Activated CD4-positive, alpha-beta T cell treated with anti-CD3 and anti-CD28 coated beads for 36 hours (primary cell): ENCODE measurements around the gene FBXW7. TPM values are rescaled to one million over a fixed set of nuclear protein-coding genes. Genes with fewer than 3 reads are reported as not detected.
"Not testable (repeated sequence)": the region's sequence is repeated elsewhere in the genome, so short reads cannot be mapped to it uniquely, and the experiment has no call there.

ENCODE experiments used
- ATAC-seq: fragments of 200-7000 bp; cut with Tn5 transposase; one replicate; pipeline ENCODE4 v1.10.0; 2021; ENCODE audit warnings: mild to moderate bottlenecking, moderate library complexity
- CTCF ChIA-PET: fragments of 350-600 bp; sonication (Branson Sonifier 250); formaldehyde crosslinking; loops from one replicate; lab custom pipeline; 2021; ENCODE audit warnings: antibody characterized with exemption; lab: Charles Lee
- POLR2A ChIA-PET: fragments of 350-600 bp; sonication (Branson Sonifier 250); formaldehyde crosslinking; loops from one replicate; lab custom pipeline; 2021; ENCODE audit warnings: antibody characterized with exemption, inconsistent platforms; lab: Charles Lee
- DNase-seq: peaks from one replicate; pipeline ENCODE4 v3.0.0-alpha.2; 2020
- H3K27ac Mint-ChIP-seq: one replicate; pipeline ENCODE4 v1.8.0; 2021; ENCODE audit warnings: mixed read lengths
- H3K27me3 Mint-ChIP-seq: one replicate; pipeline ENCODE4 v1.8.0; 2021; ENCODE audit warnings: mixed read lengths
- H3K36me3 Mint-ChIP-seq: one replicate; pipeline ENCODE4 v1.8.0; 2021; ENCODE audit warnings: low read depth, mixed read lengths
- H3K4me1 Mint-ChIP-seq: one replicate; pipeline ENCODE4 v1.8.0; 2021; ENCODE audit warnings: mixed read lengths
- H3K4me3 Mint-ChIP-seq: one replicate; pipeline ENCODE4 v1.8.0; 2021; ENCODE audit warnings: mild to moderate bottlenecking, moderate library complexity, mixed read lengths
- H3K9me3 Mint-ChIP-seq: one replicate; pipeline ENCODE4 v1.8.0; 2021; ENCODE audit warnings: low read depth, mixed read lengths
- intact Hi-C, 2 experiments: fragments of 100-400 bp; cut with DNase I in 1 of 2; cut with micrococcal nuclease in 1 of 2; formaldehyde crosslinking; loops; one replicate each; pipeline versions ENCODE4 v1.14.2 to v1.15.1; 2022 to 2024; cut with DNase I, micrococcal nuclease
- total RNA-seq, 2 experiments: library from RNA; stranded (reverse); gene quantifications; one replicate each; pipeline ENCODE4 v1.2.3, GENCODE V29; 2021

FBXW7 gene
- total RNA-seq, 2 experiments from 2014 or later: 29.8 to 31.6 TPM

DNA sequence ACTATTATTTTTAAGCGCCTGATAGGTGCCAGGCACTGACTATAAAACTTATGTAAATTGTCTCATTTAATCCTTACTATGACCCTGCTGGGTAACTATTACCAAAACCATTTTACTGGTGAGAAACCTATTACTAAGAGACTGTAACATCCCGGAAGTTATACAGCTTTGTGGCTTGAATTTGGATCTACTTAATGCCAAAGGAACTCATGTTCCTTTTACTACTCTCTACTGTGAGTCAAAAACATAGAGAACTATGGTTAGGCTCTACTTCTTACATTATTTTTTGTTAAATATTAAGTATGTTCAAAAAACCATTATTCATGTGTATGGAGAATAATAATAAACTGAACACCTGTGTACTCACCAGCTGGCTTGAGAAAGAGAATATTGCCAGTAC, 14.8 kb upstream of the FBXW7 start:
- ATAC-seq, H3K27ac Mint-ChIP-seq, H3K27me3 Mint-ChIP-seq, H3K9me3 Mint-ChIP-seq, intact Hi-C loops, DNase-seq, H3K4me3 Mint-ChIP-seq, H3K36me3 Mint-ChIP-seq: not testable (repeated sequence)
- ChIA-PET POLR2A (interaction anchor here (1.0 kb wide), 2 partner anchors 11 to 14 kb away, joined by 3 to 4 read pairs; no protein-coding TSS in a partner anchor), CTCF (interaction anchor here (0.6 to 1.0 kb wide), 2 partner anchors 16 to 49 kb away, joined by 3 to 5 read pairs; no protein-coding TSS in a partner anchor)
- H3K4me1 Mint-ChIP-seq: peaks cover 50% of the 10 kb centered on the region

DNA sequence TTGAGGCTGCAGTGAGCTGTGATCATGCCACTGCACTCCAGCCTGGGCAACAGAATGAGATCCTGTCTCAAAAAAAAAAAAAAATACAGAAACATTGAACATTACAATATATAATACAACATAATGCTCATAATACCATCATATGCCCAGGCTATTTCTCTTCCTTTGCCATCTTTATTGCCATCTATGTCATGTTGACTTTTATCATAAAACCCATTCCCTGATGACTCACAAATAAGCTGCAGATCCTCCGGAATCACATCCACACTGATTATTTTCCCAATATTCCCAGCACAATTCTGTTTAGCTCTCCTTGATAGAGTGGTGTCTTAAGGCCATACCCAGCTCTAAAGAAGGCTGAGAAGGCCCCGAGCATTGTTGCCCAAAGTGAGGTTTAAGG, 9.2 kb upstream of the FBXW7 start:
- H3K27me3 Mint-ChIP-seq: no peaks in the 10 kb centered on the region
- ChIA-PET CTCF (interaction anchor here (1.1 to 1.2 kb wide), 2 partner anchors 12 to 46 kb away, joined by 3 read pairs; no protein-coding TSS in a partner anchor), POLR2A (no interaction called here)
- peak overlapping the region; percentile 51 for H3K27ac Mint-ChIP-seq
- H3K9me3 Mint-ChIP-seq: no peaks in the 10 kb centered on the region
- ATAC-seq (no peak), DNase-seq (no peak)
- peaks cover 13% of the 10 kb centered on the region for H3K4me1 Mint-ChIP-seq
- intact Hi-C loops: no loop called here
- H3K4me3 Mint-ChIP-seq: no peak overlapping the region
- peaks cover 3% of the 10 kb centered on the region for H3K36me3 Mint-ChIP-seq

DNA sequence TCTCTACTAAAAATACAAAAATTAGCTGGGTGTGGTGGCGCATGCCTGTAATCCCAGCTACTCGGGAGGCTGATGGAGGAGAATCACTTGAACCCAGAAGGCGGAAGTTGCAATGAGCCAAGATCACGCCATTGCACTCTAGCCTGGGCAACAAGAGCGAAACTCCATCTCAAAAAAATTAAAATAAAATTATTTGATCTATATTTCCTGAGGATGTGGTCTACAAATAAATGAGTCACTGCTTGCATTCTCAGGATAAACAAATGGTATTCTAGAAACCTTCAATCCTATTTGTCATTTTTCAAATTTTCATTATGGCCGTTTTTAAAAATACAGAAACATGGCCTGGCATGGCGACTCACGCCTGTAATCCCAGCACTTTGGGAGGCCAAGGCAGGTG, 8.6 kb upstream of the FBXW7 start:
- H3K27ac Mint-ChIP-seq, H3K9me3 Mint-ChIP-seq, H3K27me3 Mint-ChIP-seq, H3K36me3 Mint-ChIP-seq, H3K4me3 Mint-ChIP-seq, ATAC-seq, DNase-seq, POLR2A ChIA-PET, intact Hi-C loops: not testable (repeated sequence)
- CTCF ChIA-PET: interaction anchor here (1.1 to 1.2 kb wide), 2 partner anchors 12 to 46 kb away, joined by 3 read pairs; no protein-coding TSS in a partner anchor
- peaks cover 16% of the 10 kb centered on the region for H3K4me1 Mint-ChIP-seq

DNA sequence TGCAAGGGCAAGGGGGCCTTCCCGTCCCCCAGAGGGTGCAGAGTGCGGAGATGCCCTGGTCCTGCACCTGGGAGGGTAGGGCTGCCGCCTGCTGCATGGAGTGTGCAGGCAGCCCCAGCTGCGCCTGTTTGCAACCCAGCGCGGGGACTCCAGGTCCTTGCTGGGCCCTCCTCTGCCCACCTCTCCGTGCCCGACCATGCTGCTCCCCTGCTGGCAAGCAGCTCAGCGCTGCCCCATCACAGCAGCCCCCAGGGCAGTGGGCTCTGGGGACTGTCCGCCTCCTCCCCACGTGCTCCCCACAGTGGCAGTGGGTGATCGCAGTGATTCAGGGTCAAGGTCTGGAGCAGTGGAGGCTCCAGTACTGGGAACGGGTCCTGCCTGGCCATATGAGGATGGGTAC, 5.0 kb upstream of the FBXW7 start:
- H3K36me3 Mint-ChIP-seq: peaks cover 23% of the 10 kb centered on the region

DNA sequence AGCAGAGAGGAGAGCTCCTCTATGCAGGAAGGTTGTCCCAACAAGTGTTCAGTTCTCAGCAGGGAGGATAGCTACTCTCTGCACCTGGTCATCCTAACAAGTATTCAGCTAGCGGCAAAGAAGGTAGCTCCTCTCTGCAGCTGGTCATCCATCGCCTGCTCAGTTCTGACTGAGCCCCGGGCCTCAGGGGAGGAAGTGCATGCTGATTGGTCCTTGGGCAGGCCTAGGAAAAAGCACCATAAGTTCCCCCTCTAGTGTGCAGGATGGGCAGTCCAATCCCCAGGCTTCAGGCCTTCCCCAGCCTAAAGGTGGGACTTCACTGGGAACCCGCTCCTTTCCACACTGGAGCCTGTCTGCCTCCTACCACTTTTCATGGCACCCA, 4.4 kb upstream of the FBXW7 start:
- POLR2A ChIA-PET: interaction anchor here (0.6 to 2.0 kb wide), 3 partner anchors 11 to 18 kb away, joined by 3 to 8 read pairs (median 4); no protein-coding TSS in a partner anchor
- H3K27me3 Mint-ChIP-seq: no peaks in the 10 kb centered on the region
- CTCF ChIA-PET: interaction anchor here (2.7 to 4.5 kb wide), 2 partner anchors 14 to 38 kb away, joined by 18 to 31 read pairs; no protein-coding TSS in a partner anchor
- ATAC-seq: no peak
- H3K4me3 Mint-ChIP-seq: no peak overlapping the region
- intact Hi-C loops: no loop called here
- peaks cover 23% of the 10 kb centered on the region for H3K36me3 Mint-ChIP-seq
- H3K27ac Mint-ChIP-seq: peak overlapping the region; percentile 25
- no peaks in the 10 kb centered on the region for H3K9me3 Mint-ChIP-seq
- no peak for DNase-seq
- H3K4me1 Mint-ChIP-seq: peaks cover 33% of the 10 kb centered on the region

More for the DNA sequence above, 5.0 kb upstream of the FBXW7 start:
- DNase-seq (no peak), ATAC-seq (no peak)
- ChIA-PET CTCF (no interaction called here), POLR2A (interaction anchor here (0.6 kb wide), 1 partner anchor 19 kb away, joined by 3 read pairs; no protein-coding TSS in a partner anchor)
- intact Hi-C loops: no loop called here
- no peaks in the 10 kb centered on the region for H3K27me3 Mint-ChIP-seq
- no peak overlapping the region for H3K4me3 Mint-ChIP-seq
- H3K27ac Mint-ChIP-seq: no peak overlapping the region
- peaks cover 33% of the 10 kb centered on the region for H3K4me1 Mint-ChIP-seq
- no peaks in the 10 kb centered on the region for H3K9me3 Mint-ChIP-seq

DNA sequence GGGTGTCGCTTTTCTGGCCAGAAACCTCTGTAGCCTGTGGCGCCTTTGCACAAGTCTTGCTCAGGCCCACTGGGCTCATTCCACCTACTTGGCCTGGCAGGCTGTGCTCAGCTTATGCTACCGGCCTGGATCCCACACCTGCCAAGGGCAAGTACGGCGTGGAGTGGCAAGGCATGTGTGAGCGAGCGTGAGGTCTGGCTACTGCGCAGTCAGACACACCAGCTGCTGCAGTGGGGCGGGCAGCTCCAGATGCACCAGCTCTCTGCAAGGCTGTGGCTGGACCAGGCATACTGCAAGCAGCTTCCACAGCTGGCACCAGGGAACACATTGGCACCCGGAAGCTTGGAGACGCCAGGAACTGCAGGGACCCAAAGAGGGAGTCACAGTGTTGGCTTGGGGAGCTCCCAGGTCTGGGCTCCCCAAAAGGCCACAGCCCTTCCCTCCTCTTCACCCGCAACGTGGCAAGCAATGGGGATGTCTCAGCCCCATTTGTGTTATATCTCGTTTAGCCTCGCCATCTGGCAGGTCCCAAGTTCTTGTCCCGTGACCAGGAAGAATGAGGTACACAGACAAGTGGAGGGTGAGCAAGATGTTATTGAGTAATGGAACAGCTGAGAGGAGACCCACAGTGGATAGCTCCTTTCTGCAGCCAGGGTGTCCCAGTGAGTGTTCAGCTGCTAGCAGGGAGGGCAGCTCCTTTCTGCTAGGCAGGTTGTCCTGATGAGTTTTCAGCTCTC, 3.8 kb upstream of the FBXW7 start:
- ATAC-seq (no peak), DNase-seq (no peak)
- Mint-ChIP-seq H3K9me3 (no peaks in the 10 kb centered on the region), H3K4me1 (peaks cover 30% of the 10 kb centered on the region), H3K27me3 (no peaks in the 10 kb centered on the region), H3K36me3 (peaks cover 23% of the 10 kb centered on the region), H3K4me3 (no peak overlapping the region), H3K27ac (peak overlapping the region; percentile 84)
- intact Hi-C loops: loop anchor here (5.0 to 10.0 kb wide), 4 partner anchors 437 to 1525 kb away; partner anchors contain the start of genes LRBA (in 1 of the 2) and RPS3A (in 1 of the 2)
- ChIA-PET CTCF (interaction anchor here (0.8 to 4.5 kb wide), 3 partner anchors 15 to 38 kb away, joined by 3 to 31 read pairs (median 18); no protein-coding TSS in a partner anchor), POLR2A (interaction anchor here (1.2 to 2.0 kb wide), 3 partner anchors 11 to 38 kb away, joined by 4 to 8 read pairs (median 6); no protein-coding TSS in a partner anchor)

DNA sequence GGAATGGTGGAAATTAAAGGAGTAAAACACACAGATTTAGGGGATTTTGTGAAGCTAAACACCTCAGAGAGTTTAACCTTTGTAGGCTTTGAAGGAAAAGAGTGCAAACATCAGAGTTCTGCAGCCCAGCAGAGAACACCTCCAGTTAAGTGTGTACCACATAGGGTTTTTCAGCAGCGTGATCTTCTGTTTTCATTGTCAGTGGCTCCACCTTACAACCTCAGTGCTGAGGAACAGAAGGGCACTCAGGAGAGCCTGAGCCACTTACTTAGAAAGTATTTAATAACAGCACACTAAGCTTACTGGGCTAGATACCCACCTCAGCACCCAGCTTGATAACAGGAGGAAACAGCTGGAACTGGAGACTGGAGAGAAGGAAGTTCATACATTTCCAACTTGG, 2.0 kb upstream of the FBXW7 start:
- no peaks in the 10 kb centered on the region for H3K9me3 Mint-ChIP-seq

DNA sequence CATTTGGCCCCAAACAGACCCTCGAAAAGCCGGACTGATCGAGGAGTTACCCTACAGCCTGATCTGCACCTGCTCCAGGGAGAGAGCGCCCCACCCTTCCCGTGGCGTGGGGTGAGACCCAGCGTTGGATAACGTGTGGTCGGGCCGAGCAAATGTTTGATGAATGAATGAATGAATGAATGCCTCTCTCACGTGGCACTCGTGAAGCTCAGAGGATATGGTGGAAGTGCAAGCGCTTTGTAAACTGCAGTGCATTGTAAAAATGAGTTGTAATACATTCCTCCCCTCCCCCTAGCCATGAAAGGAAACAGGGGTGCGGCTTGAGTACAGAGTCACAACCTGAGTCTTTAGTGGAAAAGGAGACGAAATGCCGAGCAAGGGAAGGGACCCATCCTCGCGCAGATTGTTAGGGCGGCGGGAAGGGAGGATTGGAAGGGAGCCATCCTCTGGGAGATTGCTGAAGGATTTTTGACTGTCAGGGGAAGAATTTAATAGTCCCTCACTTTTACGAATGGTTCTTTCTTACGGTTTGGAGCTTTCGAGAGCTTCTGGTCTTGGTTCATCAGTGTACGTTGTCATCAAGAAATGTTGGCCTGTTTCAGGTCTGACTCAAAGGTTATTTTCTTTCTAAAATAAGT, 772 bp upstream of the FBXW7 start:
- Mint-ChIP-seq H3K36me3 (peaks cover 35% of the 10 kb centered on the region), H3K27ac (peak overlapping the region; percentile 98), H3K4me1 (peaks cover 47% of the 10 kb centered on the region), H3K27me3 (no peaks in the 10 kb centered on the region), H3K4me3 (peak overlapping the region; percentile 82), H3K9me3 (no peaks in the 10 kb centered on the region)
- DNase-seq (peak; percentile 83), ATAC-seq (peak; percentile 59)
- CTCF ChIA-PET: interaction anchor here (0.6 to 4.5 kb wide), 9 partner anchors 10 to 104 kb away, joined by 3 to 31 read pairs (median 5); no protein-coding TSS in a partner anchor
- intact Hi-C loops: loop anchor here (1.0 to 10.0 kb wide), 12 partner anchors 18 to 1522 kb away; partner anchors contain the start of genes ARFIP1 (in 2 of the 2), RPS3A (in 2 of the 2), TIGD4 (in 2 of the 2) and GATB (in 1 of the 2)
- POLR2A ChIA-PET: interaction anchor here (0.6 to 2.2 kb wide), 10 partner anchors 11 to 578 kb away, joined by 3 to 29 read pairs (median 6); partner anchors contain the start of genes ARFIP1 and TIGD4

More for the DNA sequence above, 2.0 kb upstream of the FBXW7 start:
- no peak for ATAC-seq
- intact Hi-C loops: loop anchor here (2.0 to 10.0 kb wide), 6 partner anchors 53 to 1523 kb away; partner anchors contain the start of genes LRBA (in 1 of the 2) and RPS3A (in 1 of the 2)
- CTCF ChIA-PET: interaction anchor here (0.6 to 4.5 kb wide), 3 partner anchors 17 to 36 kb away, joined by 3 to 31 read pairs (median 18); no protein-coding TSS in a partner anchor
- Mint-ChIP-seq H3K36me3 (peaks cover 31% of the 10 kb centered on the region), H3K4me3 (peak overlapping the region; percentile 82), H3K27ac (peak overlapping the region; percentile 98), H3K4me1 (peaks cover 37% of the 10 kb centered on the region), H3K27me3 (no peaks in the 10 kb centered on the region)
- no peak for DNase-seq
- POLR2A ChIA-PET: interaction anchor here (0.6 to 0.7 kb wide), 2 partner anchors 17 to 119 kb away, joined by 3 to 4 read pairs; no protein-coding TSS in a partner anchor

DNA sequence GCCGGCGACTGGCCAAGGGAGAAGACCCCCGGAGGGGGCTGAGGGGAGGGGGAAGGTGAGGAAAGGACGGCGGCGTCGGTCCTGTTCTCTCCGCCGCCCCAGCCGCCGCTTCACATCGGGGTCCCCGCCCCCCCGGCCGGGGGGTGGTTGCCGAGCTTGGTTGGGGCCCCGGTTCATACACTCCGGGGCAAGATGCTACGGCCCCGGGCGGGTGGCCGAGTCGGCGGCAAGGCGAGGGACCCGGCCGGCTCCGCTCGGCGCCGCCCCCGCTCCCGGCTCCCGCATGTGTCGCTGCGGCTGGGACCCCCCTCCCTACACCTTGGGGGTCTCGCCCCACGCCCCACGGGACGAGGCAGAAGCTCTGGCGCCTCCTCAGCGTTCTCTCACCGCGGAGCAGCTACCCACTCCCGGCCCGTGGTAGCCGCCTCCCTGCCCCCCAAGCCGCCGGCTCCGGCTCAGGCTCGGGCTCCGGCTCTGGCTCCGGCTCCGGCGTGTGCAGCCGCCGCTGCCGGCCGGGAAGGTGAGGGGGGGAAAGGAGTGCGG, 461 bp downstream of the FBXW7 start:
- Mint-ChIP-seq H3K27me3 (no peaks in the 10 kb centered on the region), H3K27ac (peak overlapping the region; percentile 98), H3K4me3 (peak overlapping the region; percentile 82), H3K36me3 (peaks cover 40% of the 10 kb centered on the region), H3K4me1 (peaks cover 57% of the 10 kb centered on the region), H3K9me3 (no peaks in the 10 kb centered on the region)
- POLR2A ChIA-PET: interaction anchor here (0.6 to 2.2 kb wide), 6 partner anchors 13 to 579 kb away, joined by 3 to 29 read pairs (median 6); partner anchors contain the start of genes ARFIP1 and TIGD4
- ATAC-seq (peak; percentile 2), DNase-seq (peak; percentile 57)
- CTCF ChIA-PET: interaction anchor here (0.6 to 2.0 kb wide), 6 partner anchors 9 to 105 kb away, joined by 3 to 11 read pairs (median 6); no protein-coding TSS in a partner anchor
- intact Hi-C loops: loop anchor here (5.0 to 10.0 kb wide), 4 partner anchors 433 to 1521 kb away; partner anchors contain the start of genes LRBA (in 1 of the 2) and RPS3A (in 1 of the 2)
